Gastrocnemius medialis (tissue), 4 donors: ENCODE data around the gene LPAR1.

Experiments
- POLR2A ChIP-seq, 2 donors: fragments of 450-650 bp; IDR thresholded peaks; one replicate each; pipeline ENCODE4 v1.6.1; 2017; ENCODE audit warnings: antibody characterized with exemption in 2 of 2, mild to moderate bottlenecking in 2 of 2, moderate library complexity in 2 of 2
- TF ChIP-seq, protein P1 (sequence below), 5 experiments: fragments of 450-650 bp in 3 of 5; fragments of 200-600 bp in 2 of 5; sonication (generic) in 2 of 5; IDR thresholded peaks in 4 of 5; conservative IDR thresholded peaks in 1 of 5; 1 replicate in 4 of 5; 2 replicates in 1 of 5; pipeline ENCODE4 v1.5.1; 2016 to 2019; ENCODE audit warnings: antibody characterized with exemption in 5 of 5, mild to moderate bottlenecking in 3 of 5, moderate library complexity in 3 of 5

DNA sequence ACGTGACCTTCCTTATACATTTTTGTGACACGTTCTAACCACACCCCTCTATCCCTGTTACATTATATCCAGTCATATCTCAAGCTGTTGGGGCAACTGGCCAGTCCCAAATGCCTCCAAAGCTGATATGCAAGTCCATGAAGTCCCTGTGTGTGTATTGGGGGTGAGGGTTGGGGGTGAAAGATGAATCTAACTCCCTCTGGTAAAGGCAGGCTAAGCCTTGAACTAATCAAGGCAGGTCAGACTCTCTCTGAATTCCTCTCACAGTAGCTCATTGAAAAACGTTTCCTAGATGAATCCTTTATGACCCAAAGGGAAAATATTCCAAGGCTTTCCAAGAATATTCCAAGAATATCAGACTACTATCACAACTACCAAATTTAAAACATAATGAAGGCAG lies 195.3 kb downstream of the LPAR1 start:
- TF ChIP-seq, protein P1, sequence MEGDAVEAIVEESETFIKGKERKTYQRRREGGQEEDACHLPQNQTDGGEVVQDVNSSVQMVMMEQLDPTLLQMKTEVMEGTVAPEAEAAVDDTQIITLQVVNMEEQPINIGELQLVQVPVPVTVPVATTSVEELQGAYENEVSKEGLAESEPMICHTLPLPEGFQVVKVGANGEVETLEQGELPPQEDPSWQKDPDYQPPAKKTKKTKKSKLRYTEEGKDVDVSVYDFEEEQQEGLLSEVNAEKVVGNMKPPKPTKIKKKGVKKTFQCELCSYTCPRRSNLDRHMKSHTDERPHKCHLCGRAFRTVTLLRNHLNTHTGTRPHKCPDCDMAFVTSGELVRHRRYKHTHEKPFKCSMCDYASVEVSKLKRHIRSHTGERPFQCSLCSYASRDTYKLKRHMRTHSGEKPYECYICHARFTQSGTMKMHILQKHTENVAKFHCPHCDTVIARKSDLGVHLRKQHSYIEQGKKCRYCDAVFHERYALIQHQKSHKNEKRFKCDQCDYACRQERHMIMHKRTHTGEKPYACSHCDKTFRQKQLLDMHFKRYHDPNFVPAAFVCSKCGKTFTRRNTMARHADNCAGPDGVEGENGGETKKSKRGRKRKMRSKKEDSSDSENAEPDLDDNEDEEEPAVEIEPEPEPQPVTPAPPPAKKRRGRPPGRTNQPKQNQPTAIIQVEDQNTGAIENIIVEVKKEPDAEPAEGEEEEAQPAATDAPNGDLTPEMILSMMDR (IDR thresholded peaks at IDR 0.05 in 4 of 5, conservative IDR thresholded peaks at IDR 0.05 in 1 of 5): no peak
- TF ChIP-seq POLR2A (IDR thresholded peaks at IDR 0.05): no peak
